GM19193 (cell line): ENCODE measurements around the gene PLXND1.

Source experiments
- POLR2A ChIP-seq: IDR thresholded peaks from 4 replicates; pipeline ENCODE4 v1.6.1; 2011; ENCODE audit not compliant: insufficient read depth, insufficient read length; ENCODE audit errors: extremely low read depth

The PLXND1 gene

DNA sequence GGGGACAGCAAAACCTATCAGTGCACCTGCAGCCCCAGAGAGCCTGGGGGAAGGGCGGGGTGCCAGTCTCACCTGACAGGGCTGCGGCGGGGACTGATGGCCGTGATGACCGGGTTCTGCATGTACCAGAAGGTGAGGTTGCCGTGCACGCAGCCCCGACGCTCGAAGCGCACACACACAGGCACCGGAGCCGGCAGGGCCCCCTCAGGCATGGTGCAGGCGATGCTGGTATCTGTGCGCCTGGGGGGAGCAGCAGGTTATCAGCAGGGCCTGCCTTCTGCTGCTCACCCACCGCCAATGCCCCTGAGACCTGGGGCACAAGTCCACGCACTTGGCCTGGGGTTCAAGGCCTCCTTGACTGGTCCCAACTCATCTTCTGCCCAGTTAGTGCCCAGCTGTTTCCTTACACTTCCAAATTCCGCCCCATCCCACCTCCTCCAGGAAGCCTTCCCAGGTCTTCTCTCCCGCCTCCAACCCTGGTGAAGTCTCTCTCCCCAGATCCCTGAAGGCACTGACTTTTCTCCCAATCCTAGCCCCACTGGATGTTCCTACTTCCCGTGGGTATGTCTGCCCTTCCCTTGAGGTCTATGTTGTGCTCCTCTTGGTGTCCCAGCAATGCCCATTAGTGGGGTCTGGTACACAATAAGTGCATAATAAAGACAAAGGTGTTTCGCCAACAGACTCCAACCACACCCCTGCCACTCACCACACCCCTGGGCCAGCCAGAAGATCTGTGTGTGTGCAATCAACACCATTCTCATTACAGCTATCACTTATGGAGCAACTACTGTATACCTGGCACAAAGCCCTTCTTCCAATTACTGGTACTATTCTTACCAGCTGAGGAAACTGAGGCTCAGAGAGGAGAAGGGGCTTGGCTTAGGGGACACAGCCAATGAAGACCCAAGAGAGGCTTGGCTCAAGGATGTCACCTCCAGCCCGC, 34.6 kb downstream of the PLXND1 start:
- no peak for TF ChIP-seq POLR2A

DNA sequence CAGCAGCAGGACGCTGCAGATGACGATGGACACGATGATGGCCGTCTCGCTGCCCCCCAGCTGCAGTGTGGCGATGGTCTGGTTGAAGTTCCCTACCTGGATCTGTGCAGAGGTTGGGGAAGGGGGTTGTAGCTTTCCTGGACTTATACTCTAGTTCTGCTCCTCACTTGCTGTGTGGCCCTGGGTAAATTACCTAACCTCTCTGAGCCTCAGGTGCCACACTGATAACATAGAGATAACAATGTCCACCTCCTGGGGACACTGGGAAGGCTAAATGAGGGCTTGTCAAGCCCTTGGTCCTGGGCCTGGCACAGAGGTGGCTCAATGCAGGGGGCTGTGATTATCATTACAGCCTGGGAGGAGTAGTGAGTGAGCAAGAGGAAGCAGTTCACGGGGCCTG, 36.6 kb downstream of the PLXND1 start:
- TF ChIP-seq POLR2A: no peak

DNA sequence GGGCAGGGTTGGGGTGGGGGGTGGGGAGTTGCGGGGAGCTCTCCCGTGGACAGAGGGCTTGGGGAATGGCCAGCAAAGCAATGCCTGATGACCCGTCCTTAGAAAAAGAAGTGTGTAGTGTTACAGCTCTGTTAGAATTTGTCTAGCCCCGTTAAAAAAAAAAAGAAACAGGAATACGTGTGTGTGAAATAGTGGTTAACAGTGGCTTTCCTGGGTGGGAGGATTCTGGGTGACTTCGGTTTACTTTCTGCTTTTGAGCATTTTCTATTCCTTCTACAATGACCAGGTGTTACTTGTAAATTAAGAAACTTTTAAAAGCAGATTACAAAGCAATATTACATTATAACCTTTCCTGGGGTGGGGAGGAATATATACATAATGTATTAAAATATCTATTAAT, 38.5 kb downstream of the PLXND1 start:
- no peak for TF ChIP-seq POLR2A

DNA sequence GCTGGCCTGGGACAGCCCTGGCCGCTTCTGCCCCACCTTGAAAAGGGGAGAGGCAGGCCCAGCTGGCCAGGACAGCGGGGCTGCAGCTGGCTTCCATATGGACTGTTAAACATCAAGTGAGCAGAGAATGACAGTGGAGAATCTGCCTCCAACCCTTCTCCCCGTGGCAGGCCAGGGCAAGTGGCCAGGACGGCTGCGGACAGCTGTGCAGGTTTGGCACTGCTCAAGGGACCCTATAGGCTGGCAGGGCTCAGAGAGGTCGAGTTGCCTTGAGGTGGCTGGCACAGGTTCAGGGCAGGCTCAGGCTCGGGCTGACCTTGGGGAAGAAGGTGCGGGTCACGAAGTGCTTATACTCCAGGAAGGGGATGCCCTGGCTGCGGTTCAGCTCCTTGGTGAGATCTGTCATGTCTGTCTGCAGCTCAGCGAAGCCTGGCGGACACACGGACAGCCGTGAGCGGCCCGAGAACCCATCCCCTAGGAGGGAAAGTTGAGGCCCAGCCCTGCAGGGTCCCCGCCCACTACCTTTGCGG, 39.2 kb downstream of the PLXND1 start:
- TF ChIP-seq POLR2A: no peak

DNA sequence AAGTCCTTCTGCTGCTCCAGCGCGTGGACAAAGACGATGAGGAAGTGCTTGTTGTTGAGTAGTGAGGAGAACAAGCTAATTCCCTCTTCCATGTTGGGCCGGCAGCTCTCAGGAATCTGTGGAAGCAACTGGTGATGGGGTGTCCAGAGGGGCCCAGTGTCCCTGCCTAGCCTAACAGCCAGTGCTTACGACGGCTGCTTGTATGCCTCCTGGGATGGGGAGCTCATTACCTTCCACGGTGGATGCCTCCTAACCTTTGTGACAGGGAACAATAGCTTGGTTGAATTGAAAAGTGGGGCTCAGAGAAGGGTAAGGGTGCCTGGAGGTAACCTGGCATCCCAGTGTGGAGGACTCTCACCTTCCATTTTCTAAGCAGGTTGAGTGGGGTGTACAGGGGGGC, 40.6 kb downstream of the PLXND1 start:
- TF ChIP-seq POLR2A: no peak

DNA sequence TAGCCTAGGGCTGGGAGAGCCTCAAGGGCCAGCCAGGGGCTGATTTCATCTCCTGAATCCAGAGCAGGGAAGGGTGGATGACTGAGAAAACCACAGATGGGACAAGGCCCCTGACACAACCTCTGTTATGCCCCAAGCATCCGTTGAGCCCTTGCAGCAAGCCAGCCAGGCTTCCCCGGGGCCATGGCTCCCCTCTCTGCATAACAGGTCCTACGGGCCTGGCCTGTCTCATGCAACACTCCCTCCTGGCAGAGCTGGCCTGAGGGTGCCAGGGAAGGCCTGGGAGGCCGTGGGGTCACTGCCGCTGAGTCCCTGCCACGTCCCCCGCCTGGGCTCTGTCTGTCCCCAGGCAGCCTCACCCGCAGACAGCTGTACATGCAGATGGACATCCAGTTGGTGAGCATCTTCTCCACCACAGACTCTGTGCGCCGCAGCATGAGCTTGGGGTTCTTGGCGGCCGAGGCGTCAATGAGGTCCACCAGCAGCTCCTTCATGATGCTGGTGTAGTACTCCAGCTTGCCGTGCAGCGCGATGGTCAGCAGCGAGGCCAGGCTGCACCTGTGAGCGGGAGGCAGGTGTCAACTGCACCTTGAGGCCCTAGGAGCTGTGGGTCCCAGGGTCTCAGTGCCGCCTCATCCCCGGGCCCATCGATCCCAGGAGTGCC, 41.4 kb downstream of the PLXND1 start:
- no peak for TF ChIP-seq POLR2A

DNA sequence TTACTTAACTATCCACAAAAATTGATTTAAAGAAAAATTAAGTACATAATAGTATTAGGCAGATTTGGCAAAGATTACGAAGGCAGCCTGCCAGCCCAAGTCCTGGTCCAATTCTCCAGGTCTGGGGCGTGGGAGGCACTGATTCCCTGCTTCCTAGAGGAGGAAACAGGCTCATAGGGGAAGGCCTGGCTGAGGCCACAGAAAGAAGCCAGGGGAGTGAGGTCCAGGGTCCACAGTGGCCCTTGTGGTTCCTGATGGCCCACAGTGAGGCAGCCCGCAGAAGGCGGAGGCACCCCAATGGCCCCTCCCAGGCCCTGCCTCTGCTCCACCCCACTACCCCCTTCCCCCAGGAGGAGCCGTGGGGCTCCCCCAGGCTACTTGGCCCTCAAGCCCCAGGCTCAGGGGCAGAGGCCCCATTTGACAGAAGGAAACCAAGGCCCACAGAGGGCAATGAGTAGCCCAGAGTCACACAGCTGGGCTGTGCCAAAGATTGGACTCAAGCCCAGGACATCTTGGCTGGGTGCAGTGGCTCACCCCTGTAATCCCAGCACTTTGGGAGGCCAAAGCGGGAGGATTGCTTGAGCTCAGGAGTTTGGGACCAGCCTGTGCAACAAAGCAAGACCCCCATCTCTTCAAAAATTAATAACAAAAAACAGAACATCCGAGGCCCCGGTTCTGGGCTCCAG, 42.5 kb downstream of the PLXND1 start:
- TF ChIP-seq POLR2A: no peak

DNA sequence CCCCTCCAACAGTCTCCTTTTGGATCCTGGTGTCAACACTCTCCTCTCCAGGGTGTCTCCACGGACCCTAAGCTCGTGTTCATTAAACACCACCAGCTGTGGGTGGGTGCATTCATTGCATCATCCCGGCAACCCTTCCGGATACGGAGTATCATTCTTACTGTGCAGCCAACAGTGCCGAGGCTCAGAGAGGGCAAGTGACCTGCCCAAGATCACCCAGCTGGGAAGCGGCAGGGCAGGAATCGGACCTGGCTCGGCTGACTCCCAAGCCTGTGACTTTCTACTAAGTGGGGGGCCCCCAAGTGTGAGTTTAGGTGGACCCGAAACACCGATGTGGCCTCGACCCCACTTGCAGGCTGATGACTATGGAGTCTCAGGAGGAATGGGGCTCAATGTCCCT, 43.1 kb downstream of the PLXND1 start:
- no peak for TF ChIP-seq POLR2A

DNA sequence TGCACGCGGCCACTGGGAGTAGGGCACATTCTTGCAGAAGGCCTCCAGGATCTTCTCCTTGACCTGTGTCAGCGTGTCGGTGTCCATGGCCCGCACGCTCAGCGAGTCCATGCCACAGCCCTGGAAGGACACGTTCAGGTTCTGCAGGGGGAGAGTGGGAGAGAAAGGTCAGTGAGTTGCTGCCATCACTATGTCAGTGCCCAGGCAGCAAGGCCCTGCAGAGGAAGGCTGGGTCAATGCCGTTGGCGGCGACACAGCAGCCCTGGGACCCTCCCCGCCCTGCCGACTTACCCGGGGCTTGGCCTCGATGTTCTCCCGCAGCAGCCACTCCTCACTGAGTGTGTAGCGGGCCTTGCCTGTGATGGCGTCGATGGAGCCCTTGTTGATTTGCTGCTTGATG, 43.7 kb downstream of the PLXND1 start:
- no peak for TF ChIP-seq POLR2A

DNA sequence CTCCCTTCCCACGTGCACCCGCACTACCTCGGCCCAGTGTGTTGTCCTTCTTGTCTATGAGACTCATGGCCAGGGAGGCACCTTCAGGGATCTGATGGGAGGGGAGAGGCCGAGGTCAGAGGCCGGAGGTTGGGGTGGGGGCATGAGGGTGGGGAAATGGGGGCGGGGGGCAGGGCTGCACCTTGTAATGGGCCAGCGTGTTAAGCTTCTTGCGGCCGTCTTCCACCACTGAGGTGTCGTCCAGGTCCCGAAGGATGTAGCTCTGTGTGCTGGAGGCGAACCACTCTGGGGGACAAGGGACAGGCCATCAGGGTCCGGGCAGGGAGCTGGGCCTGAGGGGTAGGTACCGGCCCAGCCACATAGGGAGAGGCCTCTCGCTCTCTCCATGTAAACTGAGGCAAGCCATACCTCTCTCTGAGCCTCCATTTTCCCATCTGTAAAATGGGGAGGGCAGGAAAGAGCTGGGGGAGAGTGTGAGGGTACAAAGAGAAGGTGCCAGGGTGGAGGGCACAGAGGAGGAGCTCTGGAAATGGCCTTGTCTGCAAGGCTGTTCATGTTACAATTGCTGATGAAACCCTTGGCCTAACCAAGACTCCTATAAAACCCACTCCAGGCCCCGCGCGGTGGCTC, 44.7 kb downstream of the PLXND1 start:
- TF ChIP-seq POLR2A: no peak

DNA sequence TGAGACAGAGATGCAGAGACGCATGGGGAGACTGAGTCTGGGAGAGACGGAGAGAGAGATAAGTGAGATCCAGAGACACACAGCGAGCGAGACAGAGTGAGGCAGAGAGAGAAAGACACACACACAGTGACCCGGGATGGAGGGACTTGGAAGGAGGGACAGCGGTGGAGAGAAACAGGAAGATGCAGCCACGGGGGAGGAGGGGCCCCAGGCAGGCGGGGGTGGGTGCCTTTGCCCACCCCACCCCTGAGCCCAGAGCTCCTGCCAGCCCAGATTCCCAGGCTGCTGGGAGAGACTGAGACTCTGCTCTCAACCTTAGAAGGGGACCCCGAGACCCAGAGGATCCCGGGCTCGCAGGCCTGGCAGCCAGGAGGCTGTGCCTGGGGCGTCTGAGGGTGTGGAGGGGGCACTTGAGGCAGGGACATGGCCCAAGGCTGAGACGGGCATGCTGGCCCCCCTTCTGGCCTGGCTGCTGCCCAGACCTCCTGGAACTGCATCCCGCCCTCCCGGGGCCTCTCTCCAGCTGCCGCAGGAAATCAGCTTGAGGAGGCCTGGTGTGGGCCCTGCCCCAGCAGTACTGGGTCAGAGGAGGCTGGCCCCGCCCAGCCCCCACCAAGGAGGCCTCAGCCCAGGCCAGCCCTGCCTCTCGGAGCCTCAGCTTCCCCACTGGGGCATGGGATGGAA, 45.4 kb downstream of the PLXND1 start:
- TF ChIP-seq POLR2A: no peak

DNA sequence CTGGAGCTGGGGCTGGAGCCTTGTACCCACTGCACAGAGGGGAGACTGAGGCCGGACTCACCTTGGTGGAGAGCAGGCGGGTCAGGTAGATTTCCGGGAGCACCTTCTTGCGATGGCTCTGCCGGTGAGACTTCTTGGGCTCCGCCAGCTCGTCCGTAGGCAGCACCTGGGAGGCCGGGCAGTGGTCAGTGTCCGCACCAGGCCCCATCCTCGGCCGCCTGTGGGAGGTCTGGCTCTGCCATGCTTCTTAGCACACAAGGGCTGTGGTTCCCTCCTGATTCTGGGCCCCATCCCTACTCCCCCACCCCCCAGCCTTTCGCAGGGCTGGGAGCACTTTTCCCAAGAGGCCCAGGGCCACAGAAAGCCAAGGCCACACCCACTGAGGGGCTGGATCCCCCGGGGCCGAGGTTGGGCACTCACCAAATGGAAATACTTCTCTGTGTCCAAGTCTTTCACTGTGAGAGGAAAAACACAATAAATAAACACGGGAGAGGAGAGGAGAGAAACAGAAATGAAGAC, 46.1 kb downstream of the PLXND1 start:
- no peak for TF ChIP-seq POLR2A

DNA sequence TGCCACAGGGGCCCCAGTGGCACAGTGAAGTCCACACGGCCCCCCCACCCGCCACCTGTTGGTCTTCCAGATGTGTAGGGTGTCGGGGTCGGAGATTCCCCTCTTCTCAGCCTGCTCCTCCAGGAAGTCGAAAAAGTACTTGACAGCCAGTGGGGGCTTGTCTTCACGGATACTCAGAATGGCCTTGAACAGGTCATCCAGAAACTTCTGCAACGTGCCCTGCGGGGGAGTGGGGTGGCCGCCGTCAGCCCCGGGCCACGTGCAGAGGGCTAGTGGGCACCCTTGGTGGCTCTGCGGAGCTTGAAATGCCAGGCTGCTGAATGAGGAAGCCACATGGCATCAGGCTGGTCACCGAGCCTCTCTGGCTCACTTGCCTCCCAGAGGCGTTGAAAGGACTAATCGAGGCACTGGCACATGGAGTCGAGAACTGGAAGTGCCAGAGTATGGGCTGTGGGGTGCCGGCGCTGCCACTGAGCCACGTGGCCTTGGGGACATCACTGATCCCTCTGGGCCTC, 46.9 kb downstream of the PLXND1 start:
- no peak for TF ChIP-seq POLR2A
